Caco-2 (cell line): ENCODE measurements around the gene UBR3. TPM values are rescaled to one million over a fixed set of nuclear protein-coding genes. Genes with fewer than 3 reads are reported as not detected.
"Not testable (repeated sequence)": the region's sequence is repeated elsewhere in the genome, so short reads cannot be mapped to it uniquely, and the experiment has no call there.

Experiments used
- BruUV-seq: library from RNA; stranded (reverse); fragments of 400-500 nt; replicated peaks from 2 replicates; lab custom pipeline; 2021; lab: Mats Ljungman, UMichigan
- CTCF ChIA-PET: fragments of 300-600 bp; sonication (Branson Sonifier 250); formaldehyde crosslinking; loops from one replicate; lab custom pipeline; 2022; ENCODE audit warnings: antibody characterized with exemption; lab: Charles Lee
- POLR2A ChIA-PET: fragments of 300-600 bp; sonication (Branson Sonifier 250); formaldehyde crosslinking; loops from one replicate; lab custom pipeline; 2022; ENCODE audit warnings: antibody characterized with exemption; lab: Charles Lee
- DNase-seq, 2 experiments: peaks; one replicate each; pipeline versions ENCODE4 v3.0.0 to v3.0.0-alpha.2; 2020 to 2022
- H3K27me3 ChIP-seq: replicated peaks from 2 replicates; pipeline ENCODE4 v1.6.0; 2011; ENCODE audit warnings: low read length; ENCODE audit not compliant: control insufficient read depth, insufficient read depth
- H3K36me3 ChIP-seq: 2 replicates; pipeline ENCODE4 v1.5.1; 2011; ENCODE audit warnings: low read length; ENCODE audit not compliant: control insufficient read depth, insufficient read depth
- H3K4me1 ChIP-seq: fragments of 250-450 bp; sonication (Bioruptor Pico); 2 replicates; pipeline ENCODE4 v1.5.1; 2020; ENCODE audit warnings: mild to moderate bottlenecking
- H3K4me3 ChIP-seq: 2 replicates; pipeline ENCODE4 v1.5.1; 2011; ENCODE audit warnings: low read depth, mild to moderate bottlenecking, control low read depth, low read length
- H3K9me3 ChIP-seq: fragments of 250-450 bp; sonication (Bioruptor Pico); 2 replicates; pipeline ENCODE4 v1.5.1; 2020; ENCODE audit warnings: mild to moderate bottlenecking, moderate library complexity
- H3K27ac Mint-ChIP-seq: one replicate; pipeline ENCODE4 v1.8.0; 2022; ENCODE audit warnings: mixed read lengths; ENCODE audit not compliant: unreplicated experiment
- H3K27me3 Mint-ChIP-seq: one replicate; pipeline ENCODE4 v1.8.0; 2022; ENCODE audit warnings: mixed read lengths; ENCODE audit not compliant: insufficient read depth, unreplicated experiment
- H3K36me3 Mint-ChIP-seq: one replicate; pipeline ENCODE4 v1.8.0; 2022; ENCODE audit warnings: mild to moderate bottlenecking, mixed read lengths; ENCODE audit not compliant: insufficient read depth, unreplicated experiment
- H3K4me1 Mint-ChIP-seq: one replicate; pipeline ENCODE4 v1.8.0; 2022; ENCODE audit warnings: low read depth, mixed read lengths; ENCODE audit not compliant: unreplicated experiment
- H3K4me3 Mint-ChIP-seq: one replicate; pipeline ENCODE4 v1.8.0; 2022; ENCODE audit warnings: mild to moderate bottlenecking, moderate library complexity, mixed read lengths; ENCODE audit not compliant: unreplicated experiment
- H3K9me3 Mint-ChIP-seq: one replicate; pipeline ENCODE4 v1.8.0; 2022; ENCODE audit warnings: mixed read lengths; ENCODE audit not compliant: unreplicated experiment
- CTCF ChIP-seq, 2 experiments: fragments of 200-600 bp in 1 of 2; IDR thresholded peaks; 1 replicate in 1 of 2; 2 replicates in 1 of 2; pipeline versions ENCODE4 v1.5.1 to v1.8.0; 2011 to 2022; ENCODE audit warnings: antibody characterized with exemption in 1 of 2, control low read depth in 1 of 2, inconsistent platforms in 1 of 2, low read depth in 1 of 2, low read length in 1 of 2, mild to moderate bottlenecking in 1 of 2, moderate library complexity in 1 of 2; ENCODE audit not compliant: insufficient read depth in 1 of 2, severe bottlenecking in 1 of 2, unreplicated experiment in 1 of 2
- intact Hi-C: fragments of 100-400 bp; cut with micrococcal nuclease; formaldehyde crosslinking; loops from one replicate; pipeline ENCODE4 v1.10.0; 2022; ENCODE audit not compliant: unreplicated experiment
- total RNA-seq: library from RNA; stranded (reverse); gene quantifications from 2 replicates; pipeline ENCODE4 v1.2.3, GENCODE V29; 2022

Gene UBR3
- total RNA-seq, 1 experiment from 2014 or later = 35.7 TPM

- ChIA-PET POLR2A (no interaction called here), CTCF (no interaction called here)
- H3K36me3 ChIP-seq = no peaks in the 10 kb centered on the region
- Mint-ChIP-seq H3K9me3 (no peaks in the 10 kb centered on the region), H3K27ac (no peak overlapping the region), H3K4me1 (no peaks in the 10 kb centered on the region), H3K27me3 (no peaks in the 10 kb centered on the region), H3K4me3 (no peak overlapping the region), H3K36me3 (peaks cover 11% of the 10 kb centered on the region)
- H3K27me3 ChIP-seq = no peaks in the 10 kb centered on the region
- no TSS peak for BruUV-seq
- no peak for DNase-seq
- peaks cover 5% of the 10 kb centered on the region for H3K9me3 ChIP-seq
- no peaks in the 10 kb centered on the region for H3K4me1 ChIP-seq
- intact Hi-C loops = no loop called here
- no peak for TF ChIP-seq CTCF (IDR thresholded peaks at IDR 0.05; ENCODE audit: insufficient read depth in 1 of 2, low read depth in 1 of 2, low read length in 1 of 2, severe bottlenecking in 1 of 2, unreplicated experiment in 1 of 2)
- H3K4me3 ChIP-seq = no peak overlapping the region
These were observed 25.9 kb downstream of the UBR3 start for GRCh38 chr2:169853041-169853668.

- H3K27me3 ChIP-seq, H3K27me3 Mint-ChIP-seq, H3K36me3 ChIP-seq, H3K36me3 Mint-ChIP-seq, H3K4me3 Mint-ChIP-seq, POLR2A ChIA-PET, H3K9me3 ChIP-seq, H3K4me1 Mint-ChIP-seq, H3K27ac Mint-ChIP-seq, intact Hi-C loops, H3K9me3 Mint-ChIP-seq, DNase-seq, CTCF ChIA-PET, BruUV-seq, H3K4me3 ChIP-seq, H3K4me1 ChIP-seq: not testable (repeated sequence)
These were observed 28.3 kb downstream of the UBR3 start for GRCh38 chr2:169855281-169856258.

DNA sequence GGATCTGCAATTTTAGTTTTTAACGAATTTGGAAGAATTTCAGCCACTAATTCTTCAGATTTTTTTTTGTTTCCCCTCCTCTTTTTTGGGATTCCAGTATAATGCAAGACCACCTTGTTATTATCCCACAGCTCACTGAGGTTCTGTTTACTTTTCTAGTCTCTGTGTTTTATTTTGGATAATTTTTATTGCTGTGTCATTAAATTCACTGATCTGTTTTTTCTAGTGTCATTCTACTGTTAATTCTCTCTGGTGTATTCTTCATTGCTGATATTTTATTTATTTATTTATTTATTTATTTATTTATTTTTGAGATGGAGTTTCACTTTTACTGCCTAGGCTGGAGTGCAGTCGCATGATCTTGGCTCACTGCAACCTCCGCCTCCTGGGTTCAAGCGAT lies 32.2 kb downstream of the UBR3 start:
- ChIA-PET CTCF (no interaction called here), POLR2A (no interaction called here)
- no peak for DNase-seq
- no peak for TF ChIP-seq CTCF (IDR thresholded peaks at IDR 0.05; ENCODE audit: insufficient read depth in 1 of 2, low read depth in 1 of 2, low read length in 1 of 2, severe bottlenecking in 1 of 2, unreplicated experiment in 1 of 2)
- no peak overlapping the region for H3K27ac Mint-ChIP-seq
- H3K27me3 ChIP-seq = no peaks in the 10 kb centered on the region
- H3K4me3 ChIP-seq = no peak overlapping the region
- no TSS peak for BruUV-seq
- no peaks in the 10 kb centered on the region for H3K27me3 Mint-ChIP-seq
- H3K4me1 Mint-ChIP-seq = no peaks in the 10 kb centered on the region
- H3K9me3 ChIP-seq = no peaks in the 10 kb centered on the region
- H3K36me3 ChIP-seq = no peaks in the 10 kb centered on the region
- H3K4me3 Mint-ChIP-seq = no peak overlapping the region
- H3K4me1 ChIP-seq = no peaks in the 10 kb centered on the region
- no peaks in the 10 kb centered on the region for H3K9me3 Mint-ChIP-seq
- intact Hi-C loops = no loop called here
- no peaks in the 10 kb centered on the region for H3K36me3 Mint-ChIP-seq
